C4-2B (cell line): Measurements from ENCODE around the gene FAM186B.
"Not testable (repeated sequence)": the region's sequence is repeated elsewhere in the genome, so short reads cannot be mapped to it uniquely, and the experiment has no call there.

Experiments
- H3K27ac ChIP-seq: fragments of 450-650 bp; 2 replicates; pipeline ENCODE4 v1.5.1; 2017
- ZFX ChIP-seq: fragments of 450-650 bp; IDR thresholded peaks from 2 replicates; pipeline ENCODE4 v1.6.1; 2017
- TF ChIP-seq, protein P1 (sequence below): fragments of 450-650 bp; conservative IDR thresholded peaks from 2 replicates; pipeline ENCODE4 v1.5.1; 2017; ENCODE audit warnings: mild to moderate bottlenecking

FAM186B gene

GRCh38 chr12:49616533-49617219 is 11.2 kb upstream of the FAM186B start:
- H3K27ac ChIP-seq = no peak overlapping the region
- TF ChIP-seq, protein P1, sequence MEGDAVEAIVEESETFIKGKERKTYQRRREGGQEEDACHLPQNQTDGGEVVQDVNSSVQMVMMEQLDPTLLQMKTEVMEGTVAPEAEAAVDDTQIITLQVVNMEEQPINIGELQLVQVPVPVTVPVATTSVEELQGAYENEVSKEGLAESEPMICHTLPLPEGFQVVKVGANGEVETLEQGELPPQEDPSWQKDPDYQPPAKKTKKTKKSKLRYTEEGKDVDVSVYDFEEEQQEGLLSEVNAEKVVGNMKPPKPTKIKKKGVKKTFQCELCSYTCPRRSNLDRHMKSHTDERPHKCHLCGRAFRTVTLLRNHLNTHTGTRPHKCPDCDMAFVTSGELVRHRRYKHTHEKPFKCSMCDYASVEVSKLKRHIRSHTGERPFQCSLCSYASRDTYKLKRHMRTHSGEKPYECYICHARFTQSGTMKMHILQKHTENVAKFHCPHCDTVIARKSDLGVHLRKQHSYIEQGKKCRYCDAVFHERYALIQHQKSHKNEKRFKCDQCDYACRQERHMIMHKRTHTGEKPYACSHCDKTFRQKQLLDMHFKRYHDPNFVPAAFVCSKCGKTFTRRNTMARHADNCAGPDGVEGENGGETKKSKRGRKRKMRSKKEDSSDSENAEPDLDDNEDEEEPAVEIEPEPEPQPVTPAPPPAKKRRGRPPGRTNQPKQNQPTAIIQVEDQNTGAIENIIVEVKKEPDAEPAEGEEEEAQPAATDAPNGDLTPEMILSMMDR = no peak
- TF ChIP-seq ZFX = no peak

DNA sequence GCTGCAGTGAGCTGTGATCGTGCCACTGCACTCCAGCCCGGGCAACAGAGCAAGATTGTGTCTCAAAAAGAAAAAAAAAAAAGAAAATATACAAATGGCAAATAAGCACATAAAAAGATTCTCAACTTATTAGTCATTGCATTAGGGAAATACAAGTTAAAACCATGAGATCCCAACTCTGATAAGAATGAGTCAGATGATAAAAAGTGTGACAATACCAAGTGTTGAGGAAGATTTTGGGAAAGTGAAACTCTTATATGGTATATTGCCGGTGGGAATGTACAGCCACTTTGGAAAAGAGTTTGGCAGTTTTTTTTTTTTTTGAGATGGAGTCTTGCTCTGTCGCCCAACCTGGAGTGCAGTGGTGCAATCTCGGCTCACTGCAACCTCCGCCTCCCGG is 10.3 kb upstream of the FAM186B start:
- TF ChIP-seq ZFX = no peak
- TF ChIP-seq, protein P1 = no peak
- no peak overlapping the region for H3K27ac ChIP-seq

DNA sequence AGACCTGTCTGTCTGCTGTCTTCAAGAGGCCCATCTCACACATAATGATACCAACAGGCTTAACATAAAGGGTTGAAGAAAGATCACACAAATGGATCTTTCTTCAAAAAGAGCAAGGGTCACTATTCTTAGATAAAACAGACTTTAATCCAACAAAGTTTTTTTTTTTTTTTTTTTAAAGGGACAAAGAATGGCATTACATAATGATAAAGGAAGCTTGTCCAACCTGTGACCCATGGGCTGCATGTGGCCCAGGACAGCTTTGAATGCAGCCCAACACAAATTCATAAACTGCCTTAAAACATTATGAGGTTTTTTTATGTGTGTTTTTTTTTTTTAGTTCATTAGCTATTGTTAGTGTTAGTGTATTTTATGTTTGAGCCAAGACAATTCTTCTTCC is 6.8 kb upstream of the FAM186B start:
- no peak overlapping the region for H3K27ac ChIP-seq
- TF ChIP-seq ZFX = no peak
- TF ChIP-seq, protein P1 = no peak

DNA sequence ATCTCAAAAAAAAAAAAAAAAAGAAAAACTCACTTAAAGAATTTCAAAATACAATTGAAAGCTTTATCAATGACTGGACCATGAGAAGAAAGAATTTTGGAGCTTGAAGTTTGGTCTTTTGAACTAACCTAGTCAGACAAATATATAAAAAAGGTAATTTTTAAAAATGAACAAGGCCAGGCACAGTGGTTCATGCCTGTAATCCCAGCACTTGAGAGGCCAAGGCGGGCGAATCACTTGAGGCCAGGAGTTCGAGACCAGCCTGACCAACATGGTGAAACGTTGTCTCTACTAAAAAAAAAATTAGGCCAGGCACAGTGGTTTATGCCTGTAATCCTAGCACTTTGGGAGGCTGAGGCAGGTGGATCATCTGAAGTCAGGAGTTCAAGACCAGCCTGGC is 5.3 kb upstream of the FAM186B start:
- H3K27ac ChIP-seq = not testable (repeated sequence)

GRCh38 chr12:49609875-49610154 is 4.4 kb upstream of the FAM186B start:
- TF ChIP-seq, protein P1 = peak; percentile 56
- TF ChIP-seq ZFX = no peak

DNA sequence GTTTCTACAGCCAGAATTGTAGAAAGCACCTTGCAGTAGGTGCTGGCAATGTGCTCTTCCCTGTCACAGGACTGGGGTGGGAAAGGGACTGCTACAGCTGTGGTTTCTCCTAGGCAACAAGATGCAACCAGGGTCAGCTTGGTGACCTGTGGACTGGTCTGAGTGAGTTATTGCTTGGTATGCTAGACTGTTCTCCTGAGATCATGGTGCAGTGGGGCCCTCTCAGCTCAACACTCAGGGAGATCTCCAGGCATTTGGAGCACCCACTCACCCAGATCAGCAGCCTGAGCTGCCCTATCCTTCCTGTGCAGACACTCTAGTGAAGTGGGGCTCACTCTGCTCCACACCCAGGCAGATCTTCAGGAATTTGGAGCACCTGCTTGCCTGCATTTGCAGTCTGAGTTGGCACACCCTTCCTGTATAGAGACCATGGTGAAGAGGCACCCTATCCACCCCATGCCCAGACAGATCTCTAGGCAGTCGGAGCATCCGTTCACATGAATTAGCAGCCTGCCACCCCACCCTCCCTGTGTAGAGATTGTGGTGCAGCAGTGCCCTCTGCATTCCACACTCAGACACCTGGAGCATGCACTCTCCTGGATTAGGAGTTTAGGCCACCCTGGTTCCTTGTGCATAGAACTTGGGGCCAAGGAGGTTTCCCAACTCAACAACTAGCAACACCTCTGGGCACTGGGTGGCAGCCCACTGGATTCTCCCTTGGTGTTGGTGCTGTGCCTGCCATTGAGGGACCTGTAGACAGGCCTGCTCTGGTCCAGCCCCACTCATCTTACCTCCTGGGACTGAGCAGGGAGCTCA is 3.8 kb upstream of the FAM186B start:
- TF ChIP-seq ZFX = no peak
- TF ChIP-seq, protein P1 = no peak
- H3K27ac ChIP-seq = no peak overlapping the region

More at GRCh38 chr12:49609875-49610154, 4.4 kb upstream of the FAM186B start:
- H3K27ac ChIP-seq = no peak overlapping the region

GRCh38 chr12:49604856-49605255 is 583 bp downstream of the FAM186B start:
- H3K27ac ChIP-seq = no peak overlapping the region
- TF ChIP-seq ZFX = no peak

- H3K27ac ChIP-seq = no peak overlapping the region
- no peak for TF ChIP-seq ZFX
- TF ChIP-seq, protein P1 = no peak
These were observed 1.7 kb downstream of the FAM186B start for GRCh38 chr12:49603721-49604120.
